Mucosa of descending colon (tissue), 3 donors: ENCODE results near the gene DCLK1. TPM values are rescaled to one million over a fixed set of nuclear protein-coding genes. Genes with fewer than 3 reads are reported as not detected.

Experiments used
- ATAC-seq: fragments of 200-7000 bp; cut with Tn5 transposase; one replicate; pipeline ENCODE4 v1.9.1; 2020; ENCODE audit warnings: mild to moderate bottlenecking, moderate library complexity
- DNase-seq, 3 donors: peaks; one replicate each; pipeline ENCODE4 v3.0.0-alpha.2; 2020
- H3K36me3 ChIP-seq: fragments of 200-600 bp; one replicate; pipeline ENCODE4 v1.8.0; 2021; ENCODE audit warnings: low read depth, mild to moderate bottlenecking
- H3K4me1 ChIP-seq: fragments of 200-600 bp; one replicate; pipeline ENCODE4 v1.8.0; 2021; ENCODE audit warnings: low read depth, mild to moderate bottlenecking
- H3K4me3 ChIP-seq: fragments of 200-600 bp; one replicate; pipeline ENCODE4 v1.8.0; 2021; ENCODE audit warnings: mild to moderate bottlenecking
- H3K9me3 ChIP-seq: fragments of 200-600 bp; one replicate; pipeline ENCODE4 v1.8.0; 2021; ENCODE audit warnings: mild to moderate bottlenecking
- CTCF ChIP-seq: fragments of 200-600 bp; IDR thresholded peaks from one replicate; pipeline ENCODE4 v1.8.0; 2022; ENCODE audit warnings: antibody characterized with exemption, mild to moderate bottlenecking
- intact Hi-C, 2 donors: fragments of 100-400 bp; cut with DNase I in 1 of 2; cut with micrococcal nuclease in 1 of 2; formaldehyde crosslinking; loops; one replicate each; pipeline versions ENCODE4 v1.11.0 to v1.11.1; 2022; cut with DNase I, micrococcal nuclease
- total RNA-seq, 3 donors: library from RNA; stranded (reverse); fragmentation: NEBNext Ultra II Directional in 2 of 3; extraction: Animal tissue kit (Norgen Biotek cat#: 25700) in 2 of 3; gene quantifications; one replicate each; pipeline versions ENCODE4 v1.2.1 to v1.2.4, GENCODE V29; 2021 to 2023
- donor health status: DM: no; HTN: no; CAD: no; lungs with moderate emphysema.
- donor health status: DM: no; HTN: no; CAD: no.
- donor health status: DM: no; HTN: yes; CAD: no.

Gene DCLK1
- total RNA-seq, 3 donors from 2014 or later: 2.6 to 17.9 (median 12.7) TPM

DNA sequence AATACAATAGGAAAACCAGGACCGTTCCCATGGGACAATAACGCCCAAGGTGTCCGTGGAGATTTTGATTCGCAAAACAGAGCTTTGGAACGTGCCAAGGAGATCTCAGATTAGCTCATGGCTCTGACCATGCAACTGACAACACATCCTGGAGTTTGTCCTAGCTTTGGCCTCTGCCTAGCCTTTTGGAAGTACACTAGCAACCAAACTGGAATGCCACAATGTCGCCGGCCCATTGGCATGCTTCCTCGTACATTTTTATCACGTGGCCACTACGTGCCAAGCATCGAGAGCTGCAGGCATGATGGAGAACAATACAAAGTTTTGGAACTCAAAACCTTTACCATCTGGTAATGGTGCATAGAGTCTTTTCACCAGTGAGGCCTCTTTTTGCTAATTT, 256.5 kb downstream of the DCLK1 start:
- no peak for TF ChIP-seq CTCF
- Histone ChIP-seq H3K36me3 (no peaks in the 10 kb centered on the region), H3K4me3 (no peak overlapping the region), H3K9me3 (no peaks in the 10 kb centered on the region), H3K4me1 (no peaks in the 10 kb centered on the region)
- DNase-seq (no peak), ATAC-seq (no peak)
- intact Hi-C loops: no loop called here

- no peak for DNase-seq
- no peak for ATAC-seq
- Histone ChIP-seq H3K4me3 (no peak overlapping the region), H3K4me1 (no peaks in the 10 kb centered on the region), H3K9me3 (no peaks in the 10 kb centered on the region), H3K36me3 (no peaks in the 10 kb centered on the region)
- intact Hi-C loops: no loop called here
- TF ChIP-seq CTCF: no peak
These were observed 258.8 kb downstream of the DCLK1 start for GRCh38 chr13:35872369-35872768.

DNA sequence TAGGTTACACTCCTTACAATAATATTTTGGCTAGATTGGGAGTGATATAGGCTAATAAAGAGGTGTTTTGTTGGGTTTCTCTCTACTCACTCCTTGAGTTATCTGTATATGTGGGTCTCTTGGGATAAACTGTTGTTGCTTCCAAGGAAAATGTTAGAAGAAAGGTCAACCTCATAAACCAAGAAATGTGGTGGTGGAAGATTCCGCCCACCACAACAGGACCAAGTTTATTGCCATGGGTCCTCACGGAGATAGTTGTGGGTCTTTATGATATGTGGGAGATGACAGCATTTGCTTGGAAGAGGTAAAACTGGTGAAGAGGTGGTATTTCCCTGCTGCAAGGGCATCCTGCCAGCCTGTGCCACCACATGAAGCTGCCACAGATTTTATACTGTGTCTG, 259.6 kb downstream of the DCLK1 start:
- intact Hi-C loops: no loop called here
- H3K4me1 ChIP-seq: no peaks in the 10 kb centered on the region
- DNase-seq (no peak), ATAC-seq (no peak)
- no peaks in the 10 kb centered on the region for H3K36me3 ChIP-seq
- TF ChIP-seq CTCF: no peak
- no peaks in the 10 kb centered on the region for H3K9me3 ChIP-seq
- no peak overlapping the region for H3K4me3 ChIP-seq

- no peak overlapping the region for H3K4me3 ChIP-seq
- DNase-seq: no peak
- no peaks in the 10 kb centered on the region for H3K4me1 ChIP-seq
- no peaks in the 10 kb centered on the region for H3K36me3 ChIP-seq
- ATAC-seq: no peak
- no peak for TF ChIP-seq CTCF
- intact Hi-C loops: no loop called here
- H3K9me3 ChIP-seq: no peaks in the 10 kb centered on the region
These were observed 264.4 kb downstream of the DCLK1 start for GRCh38 chr13:35866801-35867200.

DNA sequence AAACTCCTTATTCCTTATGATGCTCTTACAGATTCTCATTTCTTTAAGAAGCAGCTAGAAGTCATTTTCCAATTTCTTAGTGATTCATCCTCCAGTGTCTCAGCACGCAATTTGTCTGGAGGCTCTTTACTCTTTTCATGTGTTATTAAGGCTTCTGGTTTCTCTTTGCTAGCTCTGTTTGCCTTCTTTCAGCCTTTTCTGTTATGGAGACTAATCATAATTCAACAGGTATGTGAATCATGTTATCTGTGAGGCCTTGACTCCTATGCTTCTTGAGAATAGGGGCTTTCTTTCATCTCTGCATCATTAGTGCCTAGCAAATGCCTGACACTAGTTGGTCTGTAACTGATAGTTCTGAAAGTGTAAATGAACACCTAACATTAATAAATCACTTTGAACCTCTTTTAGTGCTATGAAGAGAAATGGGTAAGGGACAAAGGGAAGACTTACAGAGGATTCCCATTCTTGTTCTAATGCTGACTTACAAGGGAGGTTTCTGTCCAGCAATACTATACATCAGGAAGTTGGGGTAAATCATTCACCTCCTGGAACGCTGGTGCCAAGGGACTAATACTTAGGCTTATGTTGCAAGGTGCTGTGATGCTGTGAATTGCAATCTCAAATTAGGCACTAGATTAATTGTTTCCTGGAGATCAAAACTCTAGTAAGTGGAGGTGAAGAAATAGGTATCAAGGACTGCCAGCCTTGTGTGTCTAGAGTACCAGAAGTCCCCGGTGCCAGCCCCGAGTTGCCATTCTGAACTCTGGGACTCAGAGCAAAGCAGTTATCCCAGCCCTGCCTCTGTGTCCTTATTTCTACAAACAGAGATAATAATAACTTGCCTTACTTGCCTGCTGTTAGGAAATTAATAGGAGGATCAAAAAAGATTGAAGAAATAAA, 265.6 kb downstream of the DCLK1 start:
- Histone ChIP-seq H3K9me3 (no peaks in the 10 kb centered on the region), H3K4me1 (no peaks in the 10 kb centered on the region), H3K4me3 (no peak overlapping the region), H3K36me3 (no peaks in the 10 kb centered on the region)
- DNase-seq (no peak), ATAC-seq (no peak)
- intact Hi-C loops: no loop called here
- no peak for TF ChIP-seq CTCF
